HG02642 (cell line): ENCODE data around the gene CCNY.
A peak's percentile ranks its signal among the peaks of the same experiment; 100 is the strongest.
"Not testable (repeated sequence)": the region's sequence is repeated elsewhere in the genome, so short reads cannot be mapped to it uniquely, and the experiment has no call there.

Source experiments
- ATAC-seq: cut with Tn5 transposase; IDR thresholded peaks from one replicate; pipeline ENCODE4 v1.9.1; 2021; ENCODE audit warnings: mild to moderate bottlenecking; ENCODE audit not compliant: unreplicated experiment, poor library complexity

Gene CCNY

DNA sequence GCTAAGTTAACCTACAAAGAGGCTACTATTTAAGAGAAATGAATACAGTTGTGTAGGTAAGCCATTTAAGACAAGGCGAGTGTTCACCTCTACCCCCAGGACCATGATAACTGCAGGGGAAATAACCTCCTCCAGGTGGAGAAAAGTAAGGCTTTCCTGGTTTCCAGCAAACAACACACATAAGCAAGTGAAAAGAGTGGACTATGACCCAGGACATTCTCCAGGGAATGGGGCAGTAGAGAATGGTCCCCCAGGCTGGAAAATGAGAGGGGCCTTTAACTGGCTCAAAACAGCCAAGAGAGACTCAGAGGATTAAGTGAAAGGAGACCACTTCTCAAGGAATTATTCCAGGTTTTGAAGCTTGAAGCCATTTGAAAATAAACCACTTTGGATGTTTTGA, 167.8 kb downstream of the CCNY start:
- ATAC-seq = no peak

DNA sequence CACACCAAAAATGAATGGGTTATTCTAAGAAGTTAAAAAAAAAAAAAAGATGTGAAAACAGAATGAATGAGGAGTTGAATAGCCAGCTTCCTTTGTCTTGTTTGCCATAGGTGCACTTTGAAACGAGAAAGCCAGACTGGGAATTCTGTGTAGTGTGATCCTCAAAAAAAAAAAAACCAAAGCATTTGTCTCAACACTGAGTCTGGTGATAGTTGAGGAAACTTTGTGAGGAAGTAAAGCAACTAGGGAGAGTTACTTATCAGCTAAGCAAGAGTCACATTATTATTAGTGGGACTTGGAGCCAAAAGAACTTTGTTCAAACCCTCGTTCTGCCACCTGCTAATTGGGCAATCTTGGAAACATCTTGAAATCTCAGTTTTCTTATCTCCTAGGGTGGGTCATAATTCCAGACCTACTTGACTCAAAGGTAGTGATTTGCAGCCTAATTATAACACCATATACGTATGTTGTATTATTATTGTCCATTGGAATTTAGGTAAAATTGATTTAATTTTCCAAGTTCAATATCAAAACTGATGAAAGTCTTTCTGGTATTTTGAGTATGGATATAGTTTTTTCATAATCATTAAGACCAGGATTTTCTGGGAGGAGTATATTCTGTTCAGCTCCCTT, 169.0 kb downstream of the CCNY start:
- ATAC-seq = no peak

DNA sequence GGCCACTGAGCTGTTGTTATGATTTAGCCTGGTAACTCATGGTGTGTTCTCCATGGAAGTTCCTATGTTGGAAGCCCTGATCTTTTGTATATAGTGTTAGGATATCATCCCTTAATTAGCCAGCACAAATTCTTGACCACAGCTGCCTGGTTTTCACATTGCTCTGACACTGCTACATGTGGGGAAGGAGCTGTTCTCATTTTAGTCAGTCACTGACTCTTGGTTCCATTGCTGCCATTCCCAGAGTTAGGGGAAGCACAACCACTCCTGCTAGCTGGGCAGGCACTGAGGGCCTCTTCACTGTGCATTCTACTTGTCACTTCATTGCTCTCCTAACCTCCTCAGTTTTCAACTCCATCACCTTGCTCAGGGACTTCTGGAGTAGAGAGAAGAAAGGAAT, 170.4 kb downstream of the CCNY start:
- ATAC-seq = peak; percentile 47

DNA sequence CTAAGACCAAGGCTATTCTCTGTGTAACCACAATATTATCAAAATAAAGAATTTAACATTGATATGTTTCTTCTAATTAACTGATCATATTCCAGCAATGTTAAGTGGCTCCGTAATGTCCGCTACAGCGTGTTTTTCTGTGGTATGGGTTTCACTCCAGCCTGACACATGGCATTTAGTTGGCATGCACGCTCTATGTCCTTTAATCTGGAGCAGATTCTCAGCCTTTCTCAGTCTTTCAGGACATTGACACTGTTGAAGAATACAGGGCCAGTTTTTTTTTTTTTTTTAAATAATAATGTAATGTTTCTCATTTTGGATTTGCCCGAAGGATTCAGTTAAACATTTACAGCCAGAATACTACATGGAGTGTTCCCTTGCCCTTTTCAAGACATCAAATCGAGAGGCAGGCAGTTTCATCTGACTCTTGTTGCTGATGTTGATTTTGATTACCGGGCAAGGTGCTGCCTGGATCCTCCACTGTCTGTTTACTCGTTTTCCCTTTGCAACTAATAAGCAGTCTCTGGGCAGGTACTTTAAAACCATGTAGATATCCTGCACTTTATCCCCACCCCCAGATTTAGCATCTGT, 171.3 kb downstream of the CCNY start:
- ATAC-seq = no peak

DNA sequence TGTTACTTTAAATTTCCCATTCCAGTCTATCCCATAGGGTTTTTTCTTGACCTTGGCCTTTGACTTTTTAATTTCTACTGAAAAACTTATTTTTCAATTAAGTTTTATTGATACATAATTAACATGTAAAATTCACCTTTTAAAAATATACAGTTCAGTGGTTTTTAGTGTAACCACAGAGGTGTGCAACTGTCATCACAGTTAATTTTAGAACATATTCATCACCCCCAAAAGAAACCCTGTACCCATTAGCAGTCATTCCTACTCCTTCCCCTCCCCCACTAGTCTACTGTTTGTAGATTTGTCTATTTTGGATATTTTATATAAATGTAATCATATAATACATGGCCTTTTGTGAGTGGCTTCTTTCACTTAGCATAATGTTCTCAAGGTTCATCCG, 172.3 kb downstream of the CCNY start:
- no peak for ATAC-seq

DNA sequence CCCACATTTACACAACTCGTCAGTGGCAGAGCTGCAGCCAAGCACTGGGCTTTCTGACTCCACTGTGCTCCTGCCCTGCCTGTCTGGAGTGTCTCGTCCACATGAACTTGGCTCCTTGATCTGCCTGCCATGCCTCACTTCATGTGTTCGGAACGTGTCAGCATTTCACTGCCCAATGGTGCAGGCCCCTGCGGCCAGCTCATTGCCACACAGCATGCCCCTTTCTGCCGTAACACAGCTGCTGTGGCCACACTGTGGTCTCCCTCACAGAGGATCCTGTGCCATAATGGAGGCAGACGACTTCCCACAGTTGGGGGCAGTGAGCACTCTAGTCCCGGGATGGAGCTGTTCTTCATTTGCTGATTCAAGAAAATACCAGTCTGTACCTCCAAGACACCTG, 174.6 kb downstream of the CCNY start:
- no peak for ATAC-seq

DNA sequence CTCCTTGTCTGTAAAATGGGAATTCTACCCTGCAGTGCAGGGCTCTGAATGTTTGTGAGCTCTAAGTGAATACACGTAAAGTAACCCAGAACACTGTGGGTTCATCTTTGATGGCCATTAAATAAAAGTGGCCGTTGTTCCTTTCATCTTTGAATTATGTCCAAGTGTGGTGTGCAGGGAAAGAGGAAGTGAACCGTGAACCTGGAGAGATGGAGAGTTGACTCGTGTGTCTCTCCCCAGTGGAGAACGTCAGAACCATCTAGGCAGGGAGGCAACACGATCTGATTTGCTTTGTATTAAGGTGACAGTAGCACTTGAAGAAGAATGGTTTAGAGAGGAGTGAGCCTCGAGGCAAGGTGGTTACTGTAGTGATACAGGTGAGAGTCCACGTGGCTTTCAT, 175.3 kb downstream of the CCNY start:
- ATAC-seq = no peak

DNA sequence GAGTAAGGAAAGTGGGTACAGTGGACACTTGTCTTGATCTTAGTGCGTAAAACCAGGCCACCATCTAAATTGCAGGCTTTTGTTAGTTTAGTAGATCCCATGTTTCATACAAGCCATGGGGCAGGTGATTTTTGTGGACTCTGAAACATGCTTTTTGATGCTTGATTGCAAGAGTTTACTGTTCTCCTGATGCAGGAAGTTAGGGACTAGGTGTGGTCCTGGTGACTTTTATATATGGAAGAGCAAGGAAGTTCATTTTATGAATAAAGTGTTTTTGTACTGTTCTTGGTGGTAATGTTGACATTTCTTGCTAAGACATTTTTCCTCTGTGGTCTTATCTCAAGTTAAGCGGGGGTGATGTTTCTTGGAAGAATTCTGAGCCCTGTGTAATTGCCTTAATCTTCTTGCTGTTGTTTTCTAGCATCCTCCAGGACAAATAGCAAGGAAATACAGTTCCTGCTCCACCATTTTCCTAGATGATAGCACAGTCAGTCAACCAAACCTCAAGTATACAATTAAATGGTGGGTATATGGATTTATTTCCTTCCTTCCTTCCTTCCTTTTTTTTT, 179.9 kb downstream of the CCNY start:
- no peak for ATAC-seq

DNA sequence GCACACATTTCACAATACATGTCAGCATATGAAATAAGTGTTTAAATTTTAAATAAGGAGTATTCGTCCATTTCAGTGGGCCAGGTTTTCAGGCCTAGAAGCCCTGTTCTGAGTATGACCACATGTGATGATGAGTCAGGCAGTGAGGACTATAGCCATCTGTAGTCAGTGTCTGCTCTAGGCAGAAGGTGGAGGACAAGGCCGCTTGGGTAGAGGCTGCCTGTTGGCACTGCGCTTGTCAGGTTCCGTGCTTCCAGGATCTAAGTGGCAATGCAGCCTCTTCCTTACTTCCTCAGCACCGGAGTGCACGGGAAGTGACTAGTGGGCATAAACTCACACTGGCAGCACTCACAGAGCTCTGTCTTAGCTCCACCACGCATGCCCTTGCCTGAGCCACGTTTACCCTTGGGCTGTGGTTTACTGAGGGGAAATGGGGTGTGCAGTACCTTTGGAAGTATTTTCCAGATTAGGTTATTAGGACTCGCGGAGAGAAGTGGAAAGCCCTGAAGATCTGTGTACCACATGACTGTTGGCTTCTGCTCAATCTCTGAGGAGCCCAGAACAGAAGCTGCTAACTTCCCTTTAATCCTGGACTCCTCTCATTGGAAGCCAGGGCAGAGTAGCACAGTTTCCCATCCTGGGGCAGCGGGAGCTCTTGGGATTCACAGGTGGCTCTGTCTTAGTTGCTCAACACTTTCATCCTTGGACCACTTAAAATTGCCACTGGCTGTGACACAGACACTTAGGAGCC, 181.3 kb downstream of the CCNY start:
- no peak for ATAC-seq

DNA sequence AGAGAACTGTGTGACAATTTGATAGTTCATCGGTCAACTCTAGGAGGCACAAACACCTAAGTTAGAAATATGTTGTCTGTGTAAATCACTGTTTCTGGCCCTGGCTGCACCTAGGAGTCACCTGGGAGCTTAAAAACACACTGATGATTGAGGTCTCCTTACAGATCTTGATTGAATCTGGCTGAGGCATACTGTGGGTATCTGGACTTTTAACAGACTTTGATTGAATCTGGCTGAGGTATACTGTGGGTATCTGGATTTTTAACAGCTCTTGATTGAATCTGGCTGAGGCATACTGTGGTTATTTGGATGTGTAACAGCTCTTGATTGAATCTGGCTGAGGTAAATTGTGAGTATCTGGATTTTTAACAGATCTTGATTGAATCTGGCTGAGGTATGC, 181.9 kb downstream of the CCNY start:
- not testable (repeated sequence) for ATAC-seq

DNA sequence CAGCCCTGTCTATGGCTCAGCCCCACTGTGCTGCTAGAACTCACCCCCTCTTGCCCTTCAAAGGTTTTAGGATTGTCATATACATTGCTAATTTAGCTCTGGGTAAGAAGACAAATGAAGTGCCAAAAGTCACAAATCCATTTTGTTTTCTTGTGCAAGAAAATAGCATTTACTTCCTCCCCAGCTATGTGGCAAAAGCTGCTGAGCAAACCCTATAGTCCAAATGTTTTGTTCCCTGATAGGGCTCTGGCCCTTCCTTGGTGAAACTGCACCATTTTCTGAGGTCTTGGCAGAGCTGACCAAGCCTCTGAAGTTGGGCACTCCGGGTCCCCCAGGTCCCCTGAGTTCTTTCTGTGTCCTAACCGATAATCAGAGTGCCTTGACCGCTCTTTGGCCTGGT, 184.7 kb downstream of the CCNY start:
- no peak for ATAC-seq

DNA sequence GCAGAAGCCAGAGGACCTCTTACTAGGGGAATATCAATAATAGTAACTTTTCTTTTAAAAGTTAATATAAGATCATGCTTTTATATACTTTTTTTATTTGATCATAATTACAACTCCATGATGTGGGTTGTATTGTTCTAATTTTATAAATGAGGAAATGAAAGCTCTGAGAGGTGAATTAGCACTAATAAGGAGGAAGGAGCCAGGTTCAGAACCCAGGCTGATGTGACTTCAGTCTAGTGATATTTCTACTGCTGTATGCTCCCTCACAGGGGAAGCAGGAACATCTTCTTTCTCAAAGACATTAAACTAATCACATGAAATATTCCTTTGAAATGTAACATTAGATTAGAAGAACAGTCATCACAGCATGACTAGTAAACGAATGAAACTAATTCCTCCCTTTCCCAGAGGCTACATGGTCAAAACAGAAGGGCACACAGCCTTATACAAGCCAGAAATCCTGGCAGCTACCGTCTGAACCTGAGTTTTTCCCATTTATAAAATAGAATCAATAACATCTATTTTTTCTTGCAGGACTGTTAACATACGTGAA, 187.4 kb downstream of the CCNY start:
- ATAC-seq = no peak

DNA sequence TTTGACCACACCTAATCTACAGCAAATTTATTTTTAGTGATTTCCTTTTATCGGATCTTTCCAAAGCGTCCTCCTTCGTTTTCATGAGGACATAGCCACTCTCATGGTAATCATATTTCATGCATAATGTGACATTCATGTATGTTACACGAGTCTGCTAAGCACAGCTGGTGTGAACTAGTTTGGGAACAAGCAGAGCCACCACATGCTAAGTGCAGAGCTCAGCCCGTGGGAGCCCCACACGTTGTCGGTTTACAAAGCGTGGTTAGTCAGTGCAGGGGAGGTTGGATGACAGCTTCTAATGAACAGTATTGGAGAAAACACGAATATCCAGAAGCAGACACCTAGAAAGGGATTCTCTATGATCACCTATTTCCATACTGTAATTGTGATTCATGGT, 190.4 kb downstream of the CCNY start:
- ATAC-seq = no peak

DNA sequence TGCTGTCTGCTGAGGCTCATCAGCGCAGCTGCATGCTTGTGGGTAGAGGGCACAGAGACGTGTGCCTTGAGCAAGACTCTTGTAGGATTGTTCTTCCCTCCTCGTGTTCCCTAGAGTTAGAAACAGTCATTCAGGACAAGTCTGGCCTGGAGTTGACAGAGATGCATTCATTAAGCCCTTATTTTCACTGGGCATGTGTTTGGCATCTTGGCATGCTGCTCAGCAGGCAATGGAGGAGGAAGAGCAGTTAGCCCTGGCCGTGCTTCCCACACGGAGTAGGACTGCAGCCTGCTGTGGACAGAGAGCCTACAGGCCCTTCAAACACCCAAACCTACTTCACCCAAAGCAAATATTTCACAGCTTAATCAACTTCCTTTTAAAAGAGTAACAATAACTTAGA, 195.8 kb downstream of the CCNY start:
- ATAC-seq = no peak

DNA sequence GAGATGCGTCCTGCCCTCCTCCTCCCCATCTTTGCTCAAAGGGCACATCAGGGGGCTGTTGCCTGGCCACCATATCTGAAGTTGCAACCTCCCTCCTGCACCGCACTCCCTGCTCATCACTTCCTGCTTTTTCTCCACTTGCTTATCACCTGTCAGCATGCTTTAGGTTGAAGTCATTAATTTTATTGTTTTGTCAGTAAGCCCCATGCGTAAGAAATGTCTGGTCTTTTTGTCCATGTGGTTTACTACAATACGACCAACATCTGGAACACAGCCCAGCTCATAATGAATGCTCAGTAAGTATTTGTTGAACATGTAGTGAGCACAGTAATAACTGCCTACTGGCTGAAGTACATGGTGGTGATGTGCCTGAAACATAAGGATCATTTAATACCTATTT, 197.3 kb downstream of the CCNY start:
- no peak for ATAC-seq

DNA sequence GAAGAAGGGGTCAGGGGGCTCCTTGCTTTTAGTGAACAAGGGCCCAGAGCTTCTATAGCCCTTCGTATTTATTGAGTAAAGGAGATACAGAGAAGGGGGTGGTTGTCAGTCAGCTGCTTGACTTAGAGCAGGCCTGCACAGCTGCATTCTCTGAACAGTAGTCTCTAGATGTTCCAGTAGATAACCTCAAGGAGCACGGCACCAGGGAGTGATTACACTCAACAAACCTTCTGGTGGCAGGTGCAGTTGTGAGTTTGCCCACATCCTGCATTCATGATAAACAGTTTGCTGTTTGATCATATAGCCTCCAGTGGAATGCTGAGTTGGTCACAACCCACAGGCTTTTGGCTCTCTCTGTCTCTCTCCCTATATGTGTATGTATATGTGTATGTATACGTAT, 198.8 kb downstream of the CCNY start:
- ATAC-seq = no peak

DNA sequence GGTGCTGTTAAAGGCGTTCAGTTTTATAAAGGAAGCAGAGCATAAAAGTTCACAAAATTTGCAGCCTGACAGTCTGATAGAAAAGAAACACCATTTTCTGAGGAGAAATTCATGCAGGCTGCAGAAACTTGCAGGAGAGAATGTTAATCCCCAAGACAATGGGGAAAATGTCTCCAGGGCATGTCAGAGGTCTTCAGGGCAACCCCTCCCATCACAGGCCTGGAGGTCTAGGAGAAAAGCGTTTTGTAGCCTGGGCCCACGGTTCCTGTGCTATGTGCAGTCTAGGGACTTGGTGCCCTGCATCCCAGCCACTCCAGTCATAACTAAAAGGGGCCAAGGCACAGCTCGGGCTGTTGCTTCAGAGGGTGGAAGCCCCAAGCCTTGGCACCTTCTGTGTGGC, 200.5 kb downstream of the CCNY start:
- ATAC-seq = no peak

DNA sequence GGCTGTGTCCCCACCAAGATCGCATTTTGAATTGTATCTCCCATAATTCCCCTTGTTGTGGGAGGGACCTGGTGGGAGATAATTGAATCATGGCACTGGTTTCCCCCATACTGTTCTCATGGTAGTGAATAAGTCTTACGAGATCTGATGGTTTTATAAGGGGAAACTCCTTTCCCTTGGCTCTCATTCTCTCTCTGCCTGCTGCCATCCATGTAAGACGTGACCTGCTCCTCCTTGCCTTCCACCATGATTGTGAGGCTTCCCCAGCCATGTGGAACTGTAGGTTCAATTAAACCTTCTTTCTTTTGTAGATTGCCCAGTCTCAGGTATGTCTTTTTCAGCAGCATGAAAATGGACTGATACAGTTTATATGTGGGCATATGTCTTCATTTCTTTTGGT, 201.6 kb downstream of the CCNY start:
- ATAC-seq = not testable (repeated sequence)

DNA sequence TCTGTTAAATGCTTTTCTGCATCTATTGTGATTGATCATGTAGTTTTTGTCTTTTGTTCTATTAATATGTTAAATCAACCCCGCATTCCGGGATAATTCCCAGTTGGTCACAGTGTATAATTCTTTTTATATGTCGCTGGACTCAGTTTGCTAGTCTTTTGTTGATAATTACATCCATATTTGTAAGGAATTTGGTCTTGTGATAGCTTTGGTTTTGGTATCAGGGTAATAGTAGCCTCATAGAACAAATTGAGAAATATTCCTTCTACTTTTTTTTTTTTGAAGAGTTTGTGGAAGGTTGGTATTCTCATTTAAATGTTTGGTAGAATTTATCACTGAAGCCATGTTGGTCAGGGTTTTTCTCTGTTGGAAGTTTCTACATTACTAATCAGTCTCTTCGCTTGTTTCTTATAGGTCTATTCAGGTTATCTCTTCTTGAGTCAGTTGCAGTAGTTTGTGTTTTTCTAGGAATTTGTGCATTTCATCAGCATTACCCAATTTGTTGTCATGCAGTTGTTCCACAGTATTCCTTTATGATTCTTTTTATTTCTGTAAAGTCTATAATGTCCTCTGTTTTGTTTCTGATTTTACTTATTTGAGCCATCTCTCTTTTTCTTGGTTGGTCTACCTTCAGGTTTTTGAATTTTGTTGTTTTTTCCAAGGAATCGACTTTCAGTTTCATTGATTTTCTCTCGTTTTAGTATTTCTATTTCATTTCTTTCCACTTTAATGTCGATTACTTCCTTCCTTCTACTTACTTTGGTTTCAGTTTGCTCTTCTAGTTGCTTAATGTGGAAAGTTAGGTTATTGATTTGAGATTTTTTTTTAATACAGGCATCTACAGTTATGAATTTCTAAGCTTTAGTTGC, 204.2 kb downstream of the CCNY start:
- no peak for ATAC-seq

DNA sequence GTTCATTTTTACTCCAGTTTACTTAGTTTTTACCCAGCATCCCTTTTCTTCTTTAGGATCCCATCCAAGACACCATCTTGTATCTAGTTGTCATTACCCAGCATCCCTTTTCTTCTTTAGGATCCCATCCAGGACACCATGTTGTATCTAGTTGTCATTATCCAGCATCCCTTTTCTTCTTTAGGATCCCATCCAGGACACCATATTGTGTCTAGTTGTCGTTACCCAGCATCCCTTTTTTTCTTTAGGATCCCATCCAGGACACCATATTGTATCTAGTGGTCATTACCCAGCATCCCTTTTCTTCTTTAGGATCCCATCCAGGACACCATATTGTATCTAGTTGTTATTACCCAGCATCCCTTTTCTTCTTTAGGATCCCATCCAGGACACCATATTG, 205.4 kb downstream of the CCNY start:
- no peak for ATAC-seq
